K562 (cell line): ENCODE measurements around the gene NFE2. TPM values are rescaled to one million over a fixed set of nuclear protein-coding genes. Genes with fewer than 3 reads are reported as not detected.

Experiments used
- CBFB ChIP-seq: sonication (generic); formaldehyde crosslinking; IDR thresholded peaks from 2 replicates; pipeline ENCODE4 v1.4.0; 2020; ENCODE audit warnings: mild to moderate bottlenecking, missing genetic modification reagents
- DDX20 ChIP-seq: fragments of 450-650 bp; IDR thresholded peaks from 2 replicates; pipeline ENCODE4 v1.6.1; 2016; ENCODE audit warnings: missing genetic modification characterization, low read depth, mild to moderate bottlenecking, missing compliant biosample characterization, moderate library complexity
- MTF1 ChIP-seq: fragments of 250-450 bp; sonication (Bioruptor Pico); IDR thresholded peaks from 2 replicates; pipeline ENCODE4 v1.9.0; 2021; ENCODE audit warnings: moderate library complexity, mild to moderate bottlenecking, inconsistent platforms, borderline replicate concordance
- RAD51 ChIP-seq: fragments of 450-650 bp; IDR thresholded peaks from 2 replicates; pipeline ENCODE4 v1.7.1; 2016; ENCODE audit warnings: low read depth, mild to moderate bottlenecking, borderline replicate concordance
- SRF ChIP-seq, 2 experiments: fragments of 250-450, 450-650 bp in 1 of 2; sonication (Bioruptor Pico) in 1 of 2; sonication (generic) in 1 of 2; formaldehyde crosslinking; IDR thresholded peaks; 2 replicates each; pipeline versions ENCODE4 v1.5.0 to v1.5.1; 2020 to 2022; ENCODE audit warnings: mild to moderate bottlenecking in 1 of 2, missing genetic modification reagents in 1 of 2
- STAT5B ChIP-seq: fragments of 250-450 bp; sonication (Bioruptor Pico); IDR thresholded peaks from 2 replicates; pipeline ENCODE4 v1.8.0; 2021; ENCODE audit warnings: mild to moderate bottlenecking, inconsistent platforms
- TCFL5 ChIP-seq: fragments of 250-450 bp; sonication (Bioruptor Pico); conservative IDR thresholded peaks from 2 replicates; pipeline ENCODE4 v1.6.1; 2021; ENCODE audit warnings: mild to moderate bottlenecking, moderate library complexity, matching md5 sums
- ZNF253 ChIP-seq: fragments of 250-450 bp; sonication (Bioruptor Pico); conservative IDR thresholded peaks from 2 replicates; pipeline ENCODE4 v1.6.1; 2021; ENCODE audit warnings: mild to moderate bottlenecking
- ZNF76 ChIP-seq: fragments of 250-450 bp; sonication (Bioruptor Pico); IDR thresholded peaks from 2 replicates; pipeline ENCODE4 v1.4.0; 2020; ENCODE audit warnings: mild to moderate bottlenecking, moderate library complexity, borderline replicate concordance
- polyA plus RNA-seq, 8 experiments: library from polyadenylated mRNA; depleted of rRNA in 4 of 8; stranded (reverse) in 5 of 8; unstranded in 3 of 8; fragments of >200 nt; fragmentation: Nextera tagmentation in 2 of 8; fragmentation: Illumina TruSeq in 1 of 8; extraction: Ambion mirVana in 2 of 8; extraction: Trizol in 1 of 8; gene quantifications; 2 replicates each; pipeline versions ENCODE4 v1.2.1 to v1.2.3, GENCODE V29; 2011 to 2014; ENCODE audit warnings: inconsistent platforms in 1 of 8, missing spikeins in 1 of 8
- total RNA-seq, 7 experiments: library from RNA; depleted of rRNA in 6 of 7; stranded (reverse); fragments of >200 nt in 6 of 7; fragmentation: Illumina TruSeq in 2 of 7; extraction: Trizol in 2 of 7; gene quantifications; 2 replicates each; pipeline versions ENCODE4 v1.2.1 to v1.2.3, GENCODE V29; 2011 to 2021; ENCODE audit warnings: low replicate concordance in 1 of 7
- TF ChIP-seq, protein P1 (sequence below), 3 experiments: fragments of 200-800 bp in 1 of 3; fragments of 250-450 bp in 1 of 3; fragments of 450-650 bp in 1 of 3; sonication (Bioruptor Pico) in 1 of 3; sonication (Bioruptor generic) in 1 of 3; formaldehyde crosslinking in 1 of 3; IDR thresholded peaks; 2 replicates each; pipeline versions ENCODE4 v1.6.1 to v1.8.0; 2016 to 2022; ENCODE audit warnings: mild to moderate bottlenecking in 2 of 3, missing genetic modification characterization in 2 of 3, missing compliant biosample characterization in 1 of 3, moderate library complexity in 1 of 3
- TF ChIP-seq, protein P2 (sequence below): sonication (generic); formaldehyde crosslinking; IDR thresholded peaks from 2 replicates; pipeline ENCODE4 v1.8.0; 2022; ENCODE audit warnings: mild to moderate bottlenecking, missing genetic modification reagents
- TF ChIP-seq, protein P3 (sequence below): IDR thresholded peaks from 2 replicates; pipeline ENCODE4 v1.6.1; 2016; ENCODE audit warnings: missing genetic modification characterization, missing compliant biosample characterization

NFE2 gene
- total and polyA plus RNA-seq, 9 of the 15 experiments (the other 6 are each of a cell fraction or from before 2014, with no cell fraction given), result 12.3 to 282 (median 208) TPM

DNA sequence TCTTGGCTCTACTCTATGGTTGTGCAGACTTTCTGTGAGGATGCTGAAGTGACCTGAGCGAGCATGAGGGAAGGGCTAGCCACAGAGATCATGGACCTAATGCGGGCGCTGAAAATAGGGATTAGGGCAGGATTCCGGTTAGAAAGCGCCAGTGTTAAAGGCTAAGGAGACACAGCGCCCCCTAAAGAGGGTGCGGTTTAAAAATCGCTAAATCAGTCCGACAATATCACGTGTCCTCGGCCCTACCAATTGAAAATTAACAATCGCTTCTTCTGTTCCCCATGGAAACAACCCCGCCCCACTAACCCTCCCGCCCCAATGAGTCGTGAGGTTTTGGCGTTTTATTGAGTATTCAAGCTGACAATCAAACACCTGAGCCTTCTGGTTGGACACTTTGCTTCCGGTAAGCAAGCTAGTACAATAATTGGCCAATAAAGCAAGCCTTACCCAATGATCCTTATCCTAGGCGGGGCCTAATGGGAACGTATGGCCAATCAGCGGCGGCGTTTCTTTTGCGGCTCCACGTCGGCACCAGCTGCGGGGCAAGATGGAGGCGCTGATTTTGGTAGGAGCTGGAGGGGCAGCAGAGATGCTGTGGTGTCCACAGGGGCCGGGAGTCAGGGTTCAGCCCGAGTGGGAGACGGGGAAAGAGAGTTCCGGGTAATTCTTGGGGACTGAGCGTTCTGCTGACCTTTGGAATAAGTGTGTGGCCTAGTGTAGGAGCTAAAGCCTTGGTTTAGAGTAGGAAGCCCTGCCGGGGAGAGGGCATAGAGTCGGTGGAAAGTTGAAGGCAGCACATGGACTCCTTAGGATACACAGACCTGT, 24.0 kb upstream of the NFE2 start, which contains the start of gene COPZ1 (continued):
- TF ChIP-seq, protein P1, sequence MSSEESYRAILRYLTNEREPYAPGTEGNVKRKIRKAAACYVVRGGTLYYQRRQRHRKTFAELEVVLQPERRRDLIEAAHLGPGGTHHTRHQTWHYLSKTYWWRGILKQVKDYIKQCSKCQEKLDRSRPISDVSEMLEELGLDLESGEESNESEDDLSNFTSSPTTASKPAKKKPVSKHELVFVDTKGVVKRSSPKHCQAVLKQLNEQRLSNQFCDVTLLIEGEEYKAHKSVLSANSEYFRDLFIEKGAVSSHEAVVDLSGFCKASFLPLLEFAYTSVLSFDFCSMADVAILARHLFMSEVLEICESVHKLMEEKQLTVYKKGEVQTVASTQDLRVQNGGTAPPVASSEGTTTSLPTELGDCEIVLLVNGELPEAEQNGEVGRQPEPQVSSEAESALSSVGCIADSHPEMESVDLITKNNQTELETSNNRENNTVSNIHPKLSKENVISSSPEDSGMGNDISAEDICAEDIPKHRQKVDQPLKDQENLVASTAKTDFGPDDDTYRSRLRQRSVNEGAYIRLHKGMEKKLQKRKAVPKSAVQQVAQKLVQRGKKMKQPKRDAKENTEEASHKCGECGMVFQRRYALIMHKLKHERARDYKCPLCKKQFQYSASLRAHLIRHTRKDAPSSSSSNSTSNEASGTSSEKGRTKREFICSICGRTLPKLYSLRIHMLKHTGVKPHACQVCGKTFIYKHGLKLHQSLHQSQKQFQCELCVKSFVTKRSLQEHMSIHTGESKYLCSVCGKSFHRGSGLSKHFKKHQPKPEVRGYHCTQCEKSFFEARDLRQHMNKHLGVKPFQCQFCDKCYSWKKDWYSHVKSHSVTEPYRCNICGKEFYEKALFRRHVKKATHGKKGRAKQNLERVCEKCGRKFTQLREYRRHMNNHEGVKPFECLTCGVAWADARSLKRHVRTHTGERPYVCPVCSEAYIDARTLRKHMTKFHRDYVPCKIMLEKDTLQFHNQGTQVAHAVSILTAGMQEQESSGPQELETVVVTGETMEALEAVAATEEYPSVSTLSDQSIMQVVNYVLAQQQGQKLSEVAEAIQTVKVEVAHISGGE (CRISPR knock-in tag; IDR thresholded peaks at IDR 0.05), result peak in 1 of 3 experiments; percentile 56; a peak in 1 of 6 replicates
- TF ChIP-seq, protein P2, sequence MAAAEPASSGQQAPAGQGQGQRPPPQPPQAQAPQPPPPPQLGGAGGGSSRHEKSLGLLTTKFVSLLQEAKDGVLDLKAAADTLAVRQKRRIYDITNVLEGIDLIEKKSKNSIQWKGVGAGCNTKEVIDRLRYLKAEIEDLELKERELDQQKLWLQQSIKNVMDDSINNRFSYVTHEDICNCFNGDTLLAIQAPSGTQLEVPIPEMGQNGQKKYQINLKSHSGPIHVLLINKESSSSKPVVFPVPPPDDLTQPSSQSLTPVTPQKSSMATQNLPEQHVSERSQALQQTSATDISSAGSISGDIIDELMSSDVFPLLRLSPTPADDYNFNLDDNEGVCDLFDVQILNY (CRISPR knock-in tag), result no peak
- peak; percentile 94 for TF ChIP-seq RAD51
- peak; percentile 14 to 44; a peak in 1 of 4 replicates for TF ChIP-seq SRF (CRISPR knock-in tag; IDR thresholded peaks at IDR 0.05)
- TF ChIP-seq ZNF253 (CRISPR knock-in tag), result no peak
- TF ChIP-seq STAT5B, result no peak
- no peak for TF ChIP-seq TCFL5 (CRISPR knock-in tag)
- TF ChIP-seq, protein P3, sequence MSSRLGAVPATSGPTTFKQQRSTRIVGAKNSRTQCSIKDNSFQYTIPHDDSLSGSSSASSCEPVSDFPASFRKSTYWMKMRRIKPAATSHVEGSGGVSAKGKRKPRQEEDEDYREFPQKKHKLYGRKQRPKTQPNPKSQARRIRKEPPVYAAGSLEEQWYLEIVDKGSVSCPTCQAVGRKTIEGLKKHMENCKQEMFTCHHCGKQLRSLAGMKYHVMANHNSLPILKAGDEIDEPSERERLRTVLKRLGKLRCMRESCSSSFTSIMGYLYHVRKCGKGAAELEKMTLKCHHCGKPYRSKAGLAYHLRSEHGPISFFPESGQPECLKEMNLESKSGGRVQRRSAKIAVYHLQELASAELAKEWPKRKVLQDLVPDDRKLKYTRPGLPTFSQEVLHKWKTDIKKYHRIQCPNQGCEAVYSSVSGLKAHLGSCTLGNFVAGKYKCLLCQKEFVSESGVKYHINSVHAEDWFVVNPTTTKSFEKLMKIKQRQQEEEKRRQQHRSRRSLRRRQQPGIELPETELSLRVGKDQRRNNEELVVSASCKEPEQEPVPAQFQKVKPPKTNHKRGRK (tag), result no peak
- peak; percentile 59; the same call in 1 of the 2 replicates for TF ChIP-seq ZNF76 (CRISPR knock-in tag)
- no peak for TF ChIP-seq MTF1 (CRISPR knock-in tag)
- TF ChIP-seq DDX20 (tag), result no peak
- TF ChIP-seq CBFB (CRISPR knock-in tag), result peak; percentile 53; the same call in 1 of the 2 replicates
